Ecto neural progenitor cell (in vitro differentiated cells): ENCODE data around the gene PPIB.

ENCODE experiments used
- DNase-seq: peaks from one replicate; pipeline ENCODE4 v3.0.0-alpha.2; 2018; ENCODE audit warnings: low spot score

Gene PPIB

GRCh38 chr15:64157599-64158125, 5.2 kb downstream of the PPIB start:
- no peak for DNase-seq

GRCh38 chr15:64156652-64157331, 6.0 kb downstream of the PPIB start:
- DNase-seq: no peak

GRCh38 chr15:64155802-64156651, 6.8 kb downstream of the PPIB start:
- DNase-seq: no peak

DNA sequence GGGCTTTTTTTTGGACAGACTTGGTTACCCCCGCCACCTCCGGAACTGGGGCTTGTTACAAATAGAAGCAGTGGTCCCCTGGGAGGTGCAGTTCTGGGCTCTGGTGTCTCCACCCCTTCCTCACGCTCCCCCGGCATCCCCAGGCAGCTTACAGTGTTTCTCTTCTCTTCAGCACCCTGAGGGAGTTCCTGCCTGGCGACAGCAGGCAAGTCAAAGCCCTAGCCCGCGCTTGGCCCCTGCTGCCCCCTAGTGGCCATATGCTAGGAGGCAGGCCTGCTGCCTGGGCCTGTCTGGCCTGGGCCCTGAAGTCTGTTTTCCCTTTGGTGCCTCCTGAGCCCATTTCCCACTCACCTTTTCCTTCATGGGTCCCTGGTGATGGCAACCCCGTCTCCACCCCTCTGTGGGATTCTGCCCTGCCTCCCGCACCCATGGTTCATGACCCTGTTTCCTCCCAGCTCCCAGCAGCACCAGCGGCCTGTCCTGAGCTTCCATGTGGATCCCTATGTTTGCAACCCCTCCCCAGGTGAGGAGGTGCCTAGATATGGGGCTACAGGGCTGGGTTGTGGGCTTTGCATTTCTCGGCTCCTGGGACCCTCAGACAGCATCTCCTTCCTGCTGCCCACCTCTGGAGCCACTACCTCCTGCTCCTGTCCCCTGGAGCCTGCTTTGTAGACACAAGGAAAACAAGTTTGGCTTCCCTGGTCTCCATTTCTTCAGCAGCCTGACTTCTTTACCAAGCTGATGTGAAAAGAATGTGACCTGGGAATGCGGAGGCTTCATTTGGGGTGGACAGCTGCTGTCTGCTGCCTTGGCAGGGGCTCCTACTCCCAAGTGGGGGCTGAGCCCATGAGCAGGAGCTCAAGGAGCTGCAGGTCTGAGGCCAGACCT, 9.1 kb downstream of the PPIB start:
- DNase-seq: peak; percentile 93

DNA sequence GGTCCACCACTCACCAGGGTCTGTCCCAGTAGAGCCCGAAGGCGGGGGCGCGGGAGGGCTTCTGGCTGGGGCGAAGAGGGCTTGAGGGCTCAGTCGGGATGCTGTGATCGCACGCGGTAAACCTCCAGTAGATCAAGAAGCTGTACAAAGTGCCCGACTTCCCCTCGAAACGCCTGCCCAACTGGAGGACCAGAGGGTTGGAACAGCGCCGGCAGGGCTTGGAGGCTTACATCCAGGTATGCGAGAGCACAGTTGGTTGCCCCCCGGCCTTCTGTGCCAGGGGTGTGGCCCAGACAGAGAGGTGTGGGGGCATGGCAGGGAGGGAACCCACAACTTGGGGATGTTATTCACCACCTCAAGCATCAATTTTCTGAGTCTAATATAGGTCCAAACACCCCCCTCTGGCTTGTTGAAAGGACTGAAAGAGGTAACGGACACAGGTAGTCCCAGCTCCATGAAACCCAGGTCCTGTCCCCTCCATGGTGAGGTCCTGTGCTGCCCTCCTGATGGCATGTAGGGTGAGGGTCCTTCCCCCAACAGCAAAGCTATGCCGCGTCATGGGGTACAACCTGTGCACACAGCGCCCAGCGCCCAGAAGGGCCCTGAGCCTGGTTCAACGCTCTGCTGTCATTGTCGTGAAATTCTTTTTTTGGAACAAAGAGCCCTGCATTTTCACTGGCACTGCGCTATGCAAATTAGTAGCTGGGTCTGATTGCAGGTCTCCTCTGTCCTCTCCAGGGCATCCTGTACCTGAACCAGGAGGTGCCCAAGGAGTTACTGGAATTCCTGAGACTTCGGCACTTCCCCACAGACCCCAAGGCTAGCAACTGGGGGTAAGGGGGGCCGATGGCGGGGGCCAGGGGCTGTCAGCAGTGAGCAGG, 10.1 kb downstream of the PPIB start:
- DNase-seq: no peak

DNA sequence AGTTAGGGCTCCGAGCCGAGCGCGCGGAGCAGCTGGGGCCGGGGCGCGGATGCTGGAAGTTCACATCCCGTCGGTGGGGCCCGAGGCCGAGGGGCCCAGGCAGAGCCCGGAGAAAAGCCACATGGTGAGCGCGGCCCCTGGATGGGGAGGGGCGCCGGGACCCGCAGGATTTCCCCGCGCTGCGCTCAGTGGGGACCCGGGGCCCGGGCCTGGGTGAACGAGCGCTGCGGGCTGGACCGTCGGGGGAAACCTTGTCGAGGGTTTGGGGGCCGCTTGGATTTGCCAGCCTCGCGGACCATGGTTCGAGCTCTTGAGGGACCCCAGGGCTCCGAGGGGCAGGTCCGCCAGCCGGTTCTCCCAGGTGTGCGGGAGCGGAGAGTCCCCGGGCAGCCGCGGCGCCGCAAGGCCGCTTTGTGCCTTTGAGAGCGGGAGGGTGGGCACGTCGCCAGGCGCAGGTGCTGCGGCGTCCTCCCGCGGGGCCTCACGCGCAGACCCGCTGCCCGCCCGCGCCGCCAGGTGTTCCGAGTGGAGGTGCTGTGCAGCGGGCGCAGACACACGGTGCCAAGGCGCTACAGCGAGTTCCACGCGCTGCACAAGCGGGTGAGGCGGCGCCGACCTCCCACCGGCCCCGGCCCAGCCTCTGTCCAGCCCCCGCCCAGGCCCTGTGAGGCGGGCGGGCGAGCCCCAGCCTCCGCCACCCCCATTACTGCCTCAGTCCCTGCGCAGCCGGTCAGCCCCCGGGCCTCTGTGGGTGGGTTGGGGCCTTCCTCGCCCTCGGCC, 10.9 kb downstream of the PPIB start, which contains the start of gene SNX22:
SNX22 (plus strand) TSS at position 5 of the 780 bp plus-strand sequence; CDS start at position 50, 45 bp downstream.
- peak; percentile 68 for DNase-seq

- DNase-seq: no peak
These were observed 12.8 kb downstream of the PPIB start for GRCh38 chr15:64149893-64150578.

- DNase-seq: no peak
These were observed 13.4 kb downstream of the PPIB start for GRCh38 chr15:64149424-64149823.

DNA sequence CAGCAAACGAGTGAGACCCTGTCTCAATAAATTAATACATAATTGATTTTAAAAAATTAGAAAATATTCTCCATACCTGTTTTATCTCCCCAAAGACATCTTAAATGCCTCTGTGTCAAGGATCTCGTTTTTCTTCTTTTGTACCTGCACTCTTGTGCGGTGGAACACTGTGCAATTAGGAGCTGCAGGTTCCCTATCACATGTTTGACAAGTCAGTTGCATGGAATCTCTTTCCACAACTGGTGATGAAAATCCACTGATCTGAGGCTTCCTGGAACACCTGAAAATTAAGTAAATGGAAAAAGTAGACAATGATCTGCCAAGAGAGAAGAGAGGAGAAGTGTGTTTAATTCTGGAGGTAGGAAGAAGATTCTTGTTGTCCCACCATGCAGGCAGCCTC, 14.2 kb downstream of the PPIB start:
- no peak for DNase-seq

GRCh38 chr15:64148168-64148567, 14.7 kb downstream of the PPIB start:
- DNase-seq: no peak

- no peak for DNase-seq
These were observed 15.7 kb downstream of the PPIB start for GRCh38 chr15:64146885-64147681.

DNA sequence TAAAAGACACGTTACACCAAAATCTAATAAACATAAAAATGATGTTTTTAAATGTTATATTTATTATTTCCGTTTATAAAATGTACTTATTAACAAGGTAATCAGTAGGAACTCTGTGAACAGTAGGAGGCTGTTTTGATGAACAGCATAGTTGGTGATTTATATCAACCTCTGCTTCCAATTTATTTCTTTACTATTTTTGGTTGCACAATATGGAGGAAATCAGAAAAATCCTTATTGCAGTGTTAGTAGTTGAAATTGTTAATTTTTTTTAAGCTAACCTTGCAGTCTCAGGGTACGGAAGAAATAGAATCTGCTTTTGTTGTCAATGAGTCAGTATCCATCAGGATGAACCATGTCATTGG, 16.3 kb downstream of the PPIB start:
- DNase-seq: no peak

DNA sequence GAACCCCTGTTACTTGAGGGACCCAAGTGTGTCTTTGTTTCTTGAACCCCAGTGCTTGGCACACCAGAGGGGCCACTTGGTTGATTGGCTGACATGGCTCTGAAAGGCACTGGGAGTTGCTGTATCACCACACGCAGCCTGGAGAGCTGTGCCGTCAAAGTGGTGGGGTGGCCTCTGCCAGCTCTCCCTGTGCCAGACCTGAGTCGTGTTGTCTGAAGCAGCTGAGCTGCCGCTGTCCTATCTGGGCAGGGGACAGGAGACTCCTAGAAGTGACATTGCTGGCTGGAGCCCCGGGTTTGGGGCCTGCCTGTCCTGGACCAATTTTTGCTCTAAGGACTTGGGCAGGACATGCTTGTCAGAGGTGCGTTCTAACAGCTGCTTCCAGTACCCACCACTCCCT, 16.8 kb downstream of the PPIB start:
- no peak for DNase-seq

- no peak for DNase-seq
These were observed 18.1 kb downstream of the PPIB start for GRCh38 chr15:64144565-64145281.

- no peak for DNase-seq
These were observed 18.6 kb downstream of the PPIB start for GRCh38 chr15:64144192-64144564.

DNA sequence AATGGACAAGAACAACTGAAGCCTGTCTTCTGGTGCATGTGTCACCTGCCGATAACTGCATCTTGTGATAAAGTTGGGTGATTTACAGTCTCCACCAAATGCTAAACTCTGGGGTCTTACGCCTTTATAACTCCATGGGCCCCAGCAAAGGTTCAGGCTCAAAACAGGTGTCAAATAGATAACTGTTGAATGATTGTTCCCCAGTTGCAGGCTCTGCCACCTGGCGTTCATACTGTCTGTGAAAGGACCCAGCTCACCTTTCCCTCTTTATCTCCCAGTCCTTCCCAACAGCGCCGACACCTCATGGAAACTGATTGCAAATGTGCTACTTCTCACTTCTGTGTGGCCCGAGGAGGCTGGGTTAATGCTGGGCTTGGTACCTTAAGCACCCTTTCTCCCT, 19.5 kb downstream of the PPIB start:
- DNase-seq: no peak

DNA sequence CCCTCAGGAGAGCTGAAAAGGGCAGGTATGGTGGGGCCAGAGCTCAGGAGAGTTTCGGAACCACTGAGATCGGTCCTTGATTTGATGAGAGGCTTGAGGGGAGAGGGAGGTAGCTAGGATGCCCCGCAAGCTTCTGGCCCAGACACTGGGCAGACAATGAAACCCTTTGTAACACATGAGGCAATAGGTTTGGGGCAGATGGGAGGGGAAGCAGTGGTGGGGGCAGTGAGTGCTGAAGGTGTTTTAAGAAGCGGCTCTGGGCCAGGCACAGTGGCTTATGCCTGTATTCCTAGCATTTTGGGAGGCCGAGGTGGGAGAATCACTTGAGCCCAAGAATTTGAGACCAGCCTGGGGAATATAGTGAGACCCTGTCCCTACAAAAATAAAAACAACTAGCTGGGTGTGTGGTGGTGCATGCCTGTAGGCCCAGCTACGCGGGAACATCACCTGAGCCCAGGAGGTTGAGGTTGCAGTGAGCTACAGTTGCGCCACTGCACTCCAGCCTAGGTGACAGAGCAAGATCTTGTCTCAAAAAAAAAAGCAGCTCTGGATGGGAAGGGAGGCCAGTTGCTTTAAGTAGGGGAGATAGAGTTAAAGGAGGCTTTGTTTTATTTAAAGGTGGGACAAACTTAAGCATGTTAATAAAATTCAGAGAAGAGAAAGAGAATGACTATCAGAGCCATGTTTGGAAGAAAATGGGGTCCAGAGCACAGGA, 20.9 kb downstream of the PPIB start:
- DNase-seq: no peak
